OCI-LY3 (cell line): Measurements from ENCODE around the gene SVEP1.
"Not testable (repeated sequence)": the region's sequence is repeated elsewhere in the genome, so short reads cannot be mapped to it uniquely, and the experiment has no call there.

Source experiments
- H2AFZ ChIP-seq: fragments of 200-600, 300-600 bp; shearing (Covaris generic); 2 replicates; pipeline ENCODE4 v1.6.0; 2014; ENCODE audit warnings: antibody characterized with exemption, low read depth, low read length
- H3K27ac ChIP-seq: fragments of 200-600, 300-600 bp; sonication (generic); 2 replicates; pipeline ENCODE4 v1.5.1; 2014; ENCODE audit warnings: mild to moderate bottlenecking, low read length, moderate library complexity, mixed read lengths
- H3K27me3 ChIP-seq: fragments of 200-600, 300-600 bp; sonication (generic); 2 replicates; pipeline ENCODE4 v1.6.1; 2014; ENCODE audit warnings: low read depth, low read length, mixed read lengths
- H3K36me3 ChIP-seq: fragments of 200-600, 300-600 bp; sonication (generic); replicated peaks from 2 replicates; pipeline ENCODE3; 2014; ENCODE audit warnings: low read depth, low read length, mixed read lengths
- H3K4me1 ChIP-seq: fragments of 300-600, 200-600 bp; sonication (generic); 2 replicates; pipeline ENCODE4 v1.6.1; 2014; ENCODE audit warnings: low read length, mixed read lengths
- H3K4me2 ChIP-seq: fragments of 200-600, 300-600 bp; sonication (generic); 2 replicates; pipeline ENCODE4 v1.6.1; 2014; ENCODE audit warnings: low read length, mixed read lengths
- H3K4me3 ChIP-seq: fragments of 300-600, 200-600 bp; sonication (generic); 2 replicates; pipeline ENCODE4 v1.5.1; 2014; ENCODE audit warnings: antibody characterized with exemption, mild to moderate bottlenecking, low read length, moderate library complexity
- H3K79me2 ChIP-seq: fragments of 300-600, 200-600 bp; shearing (Covaris generic); 2 replicates; pipeline ENCODE4 v1.6.1; 2014; ENCODE audit warnings: mild to moderate bottlenecking, low read length, mixed read lengths
- H3K9ac ChIP-seq: fragments of 300-600, 200-600 bp; shearing (Covaris generic); 2 replicates; pipeline ENCODE4 v1.6.0; 2014; ENCODE audit warnings: mild to moderate bottlenecking, low read length, moderate library complexity
- H3K9me3 ChIP-seq: fragments of 200-600, 300-600 bp; shearing (Covaris generic); 2 replicates; pipeline ENCODE4 v1.6.1; 2014; ENCODE audit warnings: low read length, mixed read lengths; ENCODE audit not compliant: insufficient read depth
- H4K20me1 ChIP-seq: fragments of 200-600, 300-600 bp; sonication (generic); 2 replicates; pipeline ENCODE4 v1.6.1; 2016; ENCODE audit warnings: low read length, mixed read lengths; ENCODE audit not compliant: insufficient read depth
- EZH2phosphoT487 ChIP-seq: fragments of 200-600 bp; shearing (Covaris generic); IDR thresholded peaks from 2 replicates; pipeline ENCODE4 v1.6.1; 2018; ENCODE audit warnings: antibody characterized with exemption, mixed run types, low read depth
- TF ChIP-seq, protein P1 (sequence below): fragments of 200-600, 300-600 bp; sonication (generic); IDR thresholded peaks from 2 replicates; pipeline ENCODE4 v1.5.1; 2014; ENCODE audit warnings: antibody characterized with exemption, low read length, low read depth

The SVEP1 gene

DNA sequence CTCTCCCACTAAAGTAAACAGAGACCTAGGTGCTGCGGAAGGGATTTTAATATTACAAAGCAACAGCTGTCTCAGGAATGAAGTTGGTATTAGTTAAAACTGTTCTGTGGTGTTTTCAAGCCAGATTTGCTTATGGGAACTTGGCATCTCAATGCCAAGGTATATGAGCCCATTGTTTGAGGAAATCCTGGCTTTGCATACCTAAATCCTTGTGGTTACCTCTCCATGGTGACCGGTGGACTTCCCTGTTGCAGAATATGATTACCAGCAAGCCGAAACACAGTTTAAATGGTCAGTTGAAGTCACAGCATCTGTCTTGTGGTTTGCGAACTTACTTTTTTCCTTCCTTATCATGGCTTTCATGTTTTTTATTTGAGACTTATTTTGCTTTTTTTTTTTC is 179.6 kb downstream of the SVEP1 start:
- Histone ChIP-seq H3K27me3 (peaks cover 6% of the 10 kb centered on the region; the same call in 1 of the 2 replicates), H2AFZ (no peak overlapping the region), H3K79me2 (no peaks in the 10 kb centered on the region), H3K4me1 (no peaks in the 10 kb centered on the region), H4K20me1 (no peaks in the 10 kb centered on the region), H3K27ac (no peak overlapping the region), H3K9me3 (no peaks in the 10 kb centered on the region), H3K4me3 (no peak overlapping the region), H3K36me3 (no peaks in the 10 kb centered on the region), H3K9ac (no peak overlapping the region), H3K4me2 (no peak overlapping the region)
- no peak for TF ChIP-seq EZH2phosphoT487
- TF ChIP-seq, protein P1, sequence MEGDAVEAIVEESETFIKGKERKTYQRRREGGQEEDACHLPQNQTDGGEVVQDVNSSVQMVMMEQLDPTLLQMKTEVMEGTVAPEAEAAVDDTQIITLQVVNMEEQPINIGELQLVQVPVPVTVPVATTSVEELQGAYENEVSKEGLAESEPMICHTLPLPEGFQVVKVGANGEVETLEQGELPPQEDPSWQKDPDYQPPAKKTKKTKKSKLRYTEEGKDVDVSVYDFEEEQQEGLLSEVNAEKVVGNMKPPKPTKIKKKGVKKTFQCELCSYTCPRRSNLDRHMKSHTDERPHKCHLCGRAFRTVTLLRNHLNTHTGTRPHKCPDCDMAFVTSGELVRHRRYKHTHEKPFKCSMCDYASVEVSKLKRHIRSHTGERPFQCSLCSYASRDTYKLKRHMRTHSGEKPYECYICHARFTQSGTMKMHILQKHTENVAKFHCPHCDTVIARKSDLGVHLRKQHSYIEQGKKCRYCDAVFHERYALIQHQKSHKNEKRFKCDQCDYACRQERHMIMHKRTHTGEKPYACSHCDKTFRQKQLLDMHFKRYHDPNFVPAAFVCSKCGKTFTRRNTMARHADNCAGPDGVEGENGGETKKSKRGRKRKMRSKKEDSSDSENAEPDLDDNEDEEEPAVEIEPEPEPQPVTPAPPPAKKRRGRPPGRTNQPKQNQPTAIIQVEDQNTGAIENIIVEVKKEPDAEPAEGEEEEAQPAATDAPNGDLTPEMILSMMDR: no peak

DNA sequence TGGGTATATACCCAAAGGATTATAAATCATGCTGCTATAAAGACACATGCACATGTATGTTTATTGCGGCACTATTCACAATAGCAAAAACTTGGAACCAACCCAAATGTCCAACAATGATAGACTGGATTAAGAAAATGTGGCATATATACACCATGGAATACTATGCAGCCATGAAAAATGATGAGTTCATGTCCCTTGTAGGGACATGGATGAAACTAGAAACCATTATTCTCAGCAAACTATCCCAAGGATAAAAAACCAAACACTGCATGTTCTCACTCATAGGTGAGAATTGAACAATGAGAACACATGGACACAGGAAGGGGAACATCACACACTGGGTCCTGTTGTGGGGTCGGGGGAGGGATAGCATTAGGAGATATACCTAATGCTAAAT is 180.5 kb downstream of the SVEP1 start:
- not testable (repeated sequence) for H3K79me2 ChIP-seq, H3K9ac ChIP-seq, H3K4me1 ChIP-seq, H3K4me3 ChIP-seq, H4K20me1 ChIP-seq, H3K9me3 ChIP-seq, H3K4me2 ChIP-seq, H3K36me3 ChIP-seq, H2AFZ ChIP-seq, H3K27ac ChIP-seq, H3K27me3 ChIP-seq

DNA sequence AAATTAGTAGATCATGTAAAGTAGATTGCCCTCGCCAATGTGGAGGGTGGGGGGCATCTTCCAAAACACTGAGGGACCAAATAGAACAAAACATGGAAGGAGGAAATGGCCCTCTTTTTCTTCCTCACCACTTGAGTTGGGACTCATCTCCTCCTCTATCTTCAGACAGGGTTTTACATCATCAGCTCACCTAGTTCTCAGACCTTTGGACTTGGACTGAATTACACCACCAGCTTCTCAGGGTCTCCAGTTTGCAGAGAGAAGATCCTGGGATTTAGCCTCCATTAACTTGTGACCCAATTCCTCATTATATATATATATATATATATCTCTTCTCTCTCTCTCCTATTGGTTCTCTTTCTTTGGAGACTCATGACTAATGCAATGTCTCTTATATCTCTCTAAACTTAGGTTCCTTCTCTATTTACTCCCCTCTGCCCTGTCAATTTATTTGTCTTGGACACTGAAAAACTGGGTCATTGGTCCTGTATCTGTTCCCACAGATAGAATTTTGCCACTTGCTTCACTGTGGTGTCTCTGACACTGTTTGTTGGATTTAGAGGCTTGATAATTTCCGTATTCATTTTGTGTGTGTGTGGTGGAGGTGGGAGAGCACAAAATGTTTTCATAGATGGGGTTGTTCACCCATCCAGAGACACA is 187.6 kb downstream of the SVEP1 start:
- Histone ChIP-seq H3K4me2 (no peak overlapping the region), H3K27me3 (no peaks in the 10 kb centered on the region), H4K20me1 (no peaks in the 10 kb centered on the region), H3K4me3 (no peak overlapping the region), H3K4me1 (no peaks in the 10 kb centered on the region), H3K9ac (no peak overlapping the region), H3K27ac (no peak overlapping the region), H2AFZ (no peak overlapping the region), H3K36me3 (no peaks in the 10 kb centered on the region), H3K9me3 (no peaks in the 10 kb centered on the region), H3K79me2 (no peaks in the 10 kb centered on the region)
- TF ChIP-seq, protein P1: no peak
- no peak for TF ChIP-seq EZH2phosphoT487

DNA sequence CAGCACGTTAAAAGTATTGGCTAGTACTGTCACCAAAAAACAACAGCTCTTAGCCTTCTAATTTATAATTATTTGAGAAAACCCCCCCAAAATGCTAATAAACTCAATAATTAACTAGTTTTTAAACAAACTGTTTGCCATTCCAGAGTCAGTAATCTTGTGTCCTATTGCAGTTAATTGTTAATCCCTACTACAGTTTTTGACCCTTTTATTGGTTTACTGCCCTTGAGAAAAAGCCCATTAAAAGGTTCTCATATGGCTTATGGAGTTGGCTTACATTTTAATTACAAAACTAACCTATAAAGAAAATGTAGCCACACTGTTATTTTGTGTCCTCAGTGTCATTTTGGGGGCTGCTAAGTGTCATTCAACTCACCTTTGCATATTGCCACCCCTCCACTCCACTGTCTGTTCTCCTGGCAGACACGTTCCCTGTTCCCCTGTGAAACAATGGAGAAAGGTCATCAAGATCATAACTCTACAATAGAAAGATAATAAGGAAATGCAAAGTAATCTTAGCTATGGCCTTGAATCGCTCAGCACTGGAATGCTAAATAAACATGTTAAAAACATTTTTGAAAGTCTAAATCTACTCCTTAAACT is 190.3 kb downstream of the SVEP1 start:
- Histone ChIP-seq H3K9ac (no peak overlapping the region), H3K36me3 (no peaks in the 10 kb centered on the region), H2AFZ (no peak overlapping the region), H3K4me1 (no peaks in the 10 kb centered on the region), H3K79me2 (no peaks in the 10 kb centered on the region), H3K9me3 (no peaks in the 10 kb centered on the region), H4K20me1 (no peaks in the 10 kb centered on the region), H3K4me2 (no peak overlapping the region), H3K4me3 (no peak overlapping the region), H3K27me3 (no peaks in the 10 kb centered on the region), H3K27ac (no peak overlapping the region)
- no peak for TF ChIP-seq EZH2phosphoT487
- TF ChIP-seq, protein P1: no peak
